Gastrocnemius medialis (tissue), 4 donors: ENCODE measurements around the gene ADD1.

Source experiments
- POLR2A ChIP-seq, 2 donors: fragments of 450-650 bp; IDR thresholded peaks; one replicate each; pipeline ENCODE4 v1.6.1; 2017; ENCODE audit warnings: antibody characterized with exemption in 2 of 2, mild to moderate bottlenecking in 2 of 2, moderate library complexity in 2 of 2
- TF ChIP-seq, protein P1 (sequence below), 5 experiments: fragments of 450-650 bp in 3 of 5; fragments of 200-600 bp in 2 of 5; sonication (generic) in 2 of 5; IDR thresholded peaks in 4 of 5; conservative IDR thresholded peaks in 1 of 5; 1 replicate in 4 of 5; 2 replicates in 1 of 5; pipeline ENCODE4 v1.5.1; 2016 to 2019; ENCODE audit warnings: antibody characterized with exemption in 5 of 5, mild to moderate bottlenecking in 3 of 5, moderate library complexity in 3 of 5

DNA sequence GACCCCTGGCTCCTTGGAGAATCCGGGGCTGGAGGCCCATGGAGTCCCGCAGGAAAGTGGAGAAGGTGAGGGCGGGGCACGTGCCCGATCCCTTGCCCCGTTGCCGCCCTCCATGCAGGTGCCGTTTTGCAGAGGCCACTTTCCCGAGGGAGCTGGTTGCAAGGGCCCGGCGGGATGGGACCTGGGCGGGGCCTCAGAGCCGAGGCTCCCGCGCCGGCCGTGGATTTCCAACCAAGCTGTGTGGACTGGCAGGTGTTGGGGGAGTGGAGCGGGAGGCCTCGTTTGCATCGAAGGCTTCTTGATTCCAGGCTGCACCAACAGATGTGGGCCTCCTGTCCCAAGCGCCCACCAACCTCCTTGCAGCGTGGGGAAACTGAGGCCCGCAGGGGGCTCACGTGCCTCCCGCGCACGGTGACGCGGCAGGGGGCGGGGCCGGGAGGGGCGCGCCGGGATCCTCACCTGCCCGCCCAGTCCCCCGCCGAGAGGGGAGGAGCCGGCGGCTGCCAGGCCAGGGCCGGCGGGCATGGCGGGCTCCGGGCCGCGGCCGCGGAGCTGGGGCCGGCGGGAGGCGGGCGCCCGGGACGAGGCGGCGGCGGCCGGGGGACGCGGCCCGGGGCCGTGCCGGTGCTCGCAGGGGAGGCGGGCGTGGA, 25.8 kb upstream of the ADD1 start:
- TF ChIP-seq, protein P1, sequence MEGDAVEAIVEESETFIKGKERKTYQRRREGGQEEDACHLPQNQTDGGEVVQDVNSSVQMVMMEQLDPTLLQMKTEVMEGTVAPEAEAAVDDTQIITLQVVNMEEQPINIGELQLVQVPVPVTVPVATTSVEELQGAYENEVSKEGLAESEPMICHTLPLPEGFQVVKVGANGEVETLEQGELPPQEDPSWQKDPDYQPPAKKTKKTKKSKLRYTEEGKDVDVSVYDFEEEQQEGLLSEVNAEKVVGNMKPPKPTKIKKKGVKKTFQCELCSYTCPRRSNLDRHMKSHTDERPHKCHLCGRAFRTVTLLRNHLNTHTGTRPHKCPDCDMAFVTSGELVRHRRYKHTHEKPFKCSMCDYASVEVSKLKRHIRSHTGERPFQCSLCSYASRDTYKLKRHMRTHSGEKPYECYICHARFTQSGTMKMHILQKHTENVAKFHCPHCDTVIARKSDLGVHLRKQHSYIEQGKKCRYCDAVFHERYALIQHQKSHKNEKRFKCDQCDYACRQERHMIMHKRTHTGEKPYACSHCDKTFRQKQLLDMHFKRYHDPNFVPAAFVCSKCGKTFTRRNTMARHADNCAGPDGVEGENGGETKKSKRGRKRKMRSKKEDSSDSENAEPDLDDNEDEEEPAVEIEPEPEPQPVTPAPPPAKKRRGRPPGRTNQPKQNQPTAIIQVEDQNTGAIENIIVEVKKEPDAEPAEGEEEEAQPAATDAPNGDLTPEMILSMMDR (IDR thresholded peaks at IDR 0.05 in 4 of 5, conservative IDR thresholded peaks at IDR 0.05 in 1 of 5): no peak
- TF ChIP-seq POLR2A (IDR thresholded peaks at IDR 0.05): no peak
